Breast epithelium (tissue), 3 donors: ENCODE measurements around the gene KLRC3.

Source experiments
- POLR2A ChIP-seq: fragments of 450-650 bp; IDR thresholded peaks from one replicate; pipeline ENCODE4 v1.6.1; 2016; ENCODE audit warnings: antibody characterized with exemption, mild to moderate bottlenecking, moderate library complexity
- POLR2AphosphoS5 ChIP-seq, 3 donors: sonication (generic); formaldehyde crosslinking; IDR thresholded peaks; one replicate each; pipeline ENCODE4 v1.6.1; 2017; ENCODE audit warnings: antibody characterized with exemption in 3 of 3
- TF ChIP-seq, protein P1 (sequence below), 3 donors: fragments of 450-650 bp; IDR thresholded peaks; one replicate each; pipeline ENCODE4 v1.5.1; 2016 to 2017; ENCODE audit warnings: antibody characterized with exemption in 3 of 3, mild to moderate bottlenecking in 3 of 3, moderate library complexity in 3 of 3

DNA sequence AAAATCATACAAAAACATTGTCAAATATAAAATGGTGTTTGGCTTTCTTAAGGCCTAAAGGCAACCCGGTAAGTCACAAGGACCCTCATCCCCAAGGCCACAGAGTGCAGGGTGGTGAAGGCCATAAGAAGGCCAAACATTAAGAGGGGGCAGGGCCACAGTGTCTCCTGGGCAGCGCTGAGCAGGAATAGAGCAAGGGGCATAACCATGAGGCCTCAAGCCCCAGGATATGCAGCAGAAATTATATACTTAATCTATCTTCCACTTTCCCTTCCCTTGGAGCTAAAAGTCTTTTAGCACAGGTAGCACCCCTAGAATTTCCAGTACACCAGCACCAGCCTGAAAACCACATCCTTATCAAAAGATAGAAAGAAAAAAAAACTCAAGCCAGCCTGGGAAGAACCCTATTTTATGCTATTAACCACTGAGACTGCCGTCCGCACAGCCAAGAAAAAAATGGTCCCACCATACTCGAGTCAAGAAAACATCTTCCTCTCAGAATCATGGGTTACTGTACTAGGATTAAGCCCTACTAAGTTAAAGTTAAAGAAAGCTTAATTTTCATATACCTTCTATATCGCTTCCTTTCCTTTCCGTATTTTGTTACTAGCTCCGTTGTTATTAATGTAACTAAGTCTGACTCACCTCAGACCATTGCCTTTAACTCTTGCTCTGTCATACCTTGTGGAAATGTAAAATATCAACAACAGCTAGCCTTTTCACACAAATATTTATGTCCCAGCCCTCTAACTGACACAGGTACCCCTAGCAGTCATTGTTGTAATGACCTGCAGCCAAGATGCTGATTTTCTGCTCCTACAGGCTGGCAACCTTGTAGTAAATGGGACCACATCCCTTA is 50.6 kb downstream of the KLRC3 start:
- TF ChIP-seq, protein P1, sequence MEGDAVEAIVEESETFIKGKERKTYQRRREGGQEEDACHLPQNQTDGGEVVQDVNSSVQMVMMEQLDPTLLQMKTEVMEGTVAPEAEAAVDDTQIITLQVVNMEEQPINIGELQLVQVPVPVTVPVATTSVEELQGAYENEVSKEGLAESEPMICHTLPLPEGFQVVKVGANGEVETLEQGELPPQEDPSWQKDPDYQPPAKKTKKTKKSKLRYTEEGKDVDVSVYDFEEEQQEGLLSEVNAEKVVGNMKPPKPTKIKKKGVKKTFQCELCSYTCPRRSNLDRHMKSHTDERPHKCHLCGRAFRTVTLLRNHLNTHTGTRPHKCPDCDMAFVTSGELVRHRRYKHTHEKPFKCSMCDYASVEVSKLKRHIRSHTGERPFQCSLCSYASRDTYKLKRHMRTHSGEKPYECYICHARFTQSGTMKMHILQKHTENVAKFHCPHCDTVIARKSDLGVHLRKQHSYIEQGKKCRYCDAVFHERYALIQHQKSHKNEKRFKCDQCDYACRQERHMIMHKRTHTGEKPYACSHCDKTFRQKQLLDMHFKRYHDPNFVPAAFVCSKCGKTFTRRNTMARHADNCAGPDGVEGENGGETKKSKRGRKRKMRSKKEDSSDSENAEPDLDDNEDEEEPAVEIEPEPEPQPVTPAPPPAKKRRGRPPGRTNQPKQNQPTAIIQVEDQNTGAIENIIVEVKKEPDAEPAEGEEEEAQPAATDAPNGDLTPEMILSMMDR (IDR thresholded peaks at IDR 0.05) = no peak
- TF ChIP-seq POLR2A (no peak), POLR2AphosphoS5 (IDR thresholded peaks at IDR 0.05) (no peak)
